Stimulated activated CD4-positive, alpha-beta T cell treated with anti-CD3 and anti-CD28 coated beads, Interleukin-1b, Interleukin-23, amount 100 ng/mL, for 48 hours (primary cell): Measurements from ENCODE around the gene HERC2.
"Not testable (repeated sequence)": the region's sequence is repeated elsewhere in the genome, so short reads cannot be mapped to it uniquely, and the experiment has no call there.

Experiments
- DNase-seq: peaks from one replicate; pipeline ENCODE4 v3.0.0-alpha.2; 2020

Gene HERC2

DNA sequence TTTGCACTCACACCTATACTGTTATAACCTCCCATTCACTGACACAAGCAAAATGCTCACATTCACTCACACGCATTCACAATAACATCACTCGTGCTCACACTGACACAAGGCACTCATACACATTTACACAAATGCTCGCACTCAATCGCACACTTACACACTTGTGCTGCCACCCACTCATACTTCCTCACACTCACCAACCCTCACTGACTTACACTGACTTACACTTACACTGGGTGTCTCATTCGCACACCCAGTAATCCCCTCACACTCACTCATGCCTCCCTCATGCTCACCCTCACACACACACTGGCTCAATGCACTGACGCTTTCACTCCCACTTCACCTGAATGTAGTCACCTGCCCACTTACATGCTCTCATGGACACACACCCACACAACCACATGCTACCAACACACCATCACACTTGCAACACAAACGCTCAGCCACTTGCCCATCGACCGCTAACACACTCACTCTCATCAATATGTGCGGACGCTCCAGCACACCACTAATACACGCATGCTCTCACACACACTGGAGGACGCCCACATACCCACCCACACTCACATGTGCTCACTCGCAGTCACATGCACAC lies 104.9 kb downstream of the HERC2 start:
- not testable (repeated sequence) for DNase-seq

- not testable (repeated sequence) for DNase-seq
These were observed 106.5 kb downstream of the HERC2 start for GRCh38 chr15:28215521-28215920.

DNA sequence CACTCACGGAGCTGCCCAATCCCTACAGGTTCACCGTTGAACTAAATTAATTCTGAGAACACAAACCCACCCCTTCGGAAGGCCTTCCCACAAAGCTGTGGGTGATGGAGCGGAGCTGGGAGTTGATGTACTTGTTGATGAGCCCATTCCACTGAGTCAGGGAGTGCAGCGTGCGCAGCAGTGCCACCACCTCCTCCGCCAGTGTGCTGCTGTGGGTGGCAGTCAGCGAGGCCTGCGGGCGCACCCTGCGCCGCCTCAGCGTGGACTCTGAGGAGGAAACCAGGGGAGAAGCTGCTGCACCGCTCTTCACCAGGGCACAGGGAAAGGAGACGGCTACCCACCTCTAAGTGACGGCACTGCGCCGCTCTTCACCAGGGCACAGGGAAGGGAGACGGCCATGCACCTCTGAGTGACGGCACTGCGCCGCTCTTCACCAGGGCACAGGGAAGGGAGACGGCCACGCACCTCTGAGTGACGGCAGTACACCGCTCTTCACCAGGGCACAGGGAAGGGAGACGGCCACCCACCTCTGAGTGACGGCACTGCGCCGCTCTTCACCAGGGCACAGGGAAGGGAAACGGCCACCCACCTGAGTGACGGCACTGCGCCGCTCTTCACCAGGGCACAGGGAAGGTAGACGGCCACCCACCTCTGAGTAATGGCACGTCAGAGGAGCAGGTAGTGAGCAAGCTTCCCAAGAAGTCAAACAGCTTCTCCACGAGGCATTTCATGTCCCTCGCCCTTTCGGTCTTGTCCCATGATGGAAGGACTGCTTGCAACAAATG lies 107.8 kb downstream of the HERC2 start:
- DNase-seq = not testable (repeated sequence)

DNA sequence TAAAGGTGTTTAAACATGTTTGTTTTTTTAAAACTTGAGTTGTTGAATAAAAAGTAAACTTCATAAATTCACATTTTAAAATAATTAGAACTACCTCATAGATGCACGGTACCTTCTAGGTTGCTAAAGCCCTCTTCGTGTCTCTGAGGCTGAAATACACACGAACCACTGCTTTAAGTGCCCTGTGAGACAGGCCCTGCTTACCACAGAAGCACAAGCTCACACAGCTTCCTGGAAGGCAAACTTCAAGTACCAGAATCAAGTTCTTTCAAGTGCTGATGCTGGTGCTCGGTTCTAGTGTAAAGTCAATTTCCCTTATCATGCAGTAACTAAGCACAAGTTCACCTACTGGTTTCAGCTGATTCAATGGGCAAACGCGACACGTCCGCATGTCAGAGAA lies 108.6 kb downstream of the HERC2 start:
- not testable (repeated sequence) for DNase-seq

DNA sequence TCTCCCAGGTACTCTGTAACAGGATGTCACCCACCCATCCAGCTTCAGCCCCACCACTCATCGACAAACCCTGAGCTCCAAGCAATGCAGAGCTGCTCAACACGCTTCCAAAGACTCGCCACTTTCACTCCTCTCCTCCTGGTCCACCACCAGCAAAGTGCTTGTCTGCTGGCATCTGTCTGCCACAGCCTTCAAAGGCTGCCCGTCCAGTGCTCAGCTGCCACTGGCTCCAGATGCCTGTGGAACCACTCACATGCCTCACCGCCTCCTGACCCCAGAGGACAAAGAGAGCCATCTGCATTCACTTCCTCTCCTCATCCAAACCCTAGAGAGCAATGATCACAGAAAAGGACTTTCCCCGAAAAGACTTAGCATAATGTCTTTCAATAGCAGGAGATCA lies 113.4 kb downstream of the HERC2 start:
- DNase-seq = no peak

DNA sequence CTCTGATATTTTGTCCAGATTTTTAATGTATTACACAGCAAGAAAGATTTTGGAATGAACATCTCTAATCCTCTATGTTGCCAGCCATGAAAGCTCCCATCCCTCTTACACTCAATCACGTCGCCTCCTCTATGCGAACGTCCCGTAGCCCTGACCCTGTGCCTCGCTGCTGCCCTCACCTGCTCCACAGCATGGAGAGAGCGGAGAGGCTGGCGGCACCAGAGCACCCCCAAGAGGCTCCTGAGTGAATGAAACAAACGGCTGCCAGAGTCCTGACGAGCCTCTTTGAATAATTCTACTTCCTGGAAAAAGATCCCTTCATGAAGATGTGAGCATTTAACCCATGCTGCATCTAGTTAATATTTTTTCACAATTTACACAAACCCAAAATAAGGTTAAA lies 116.3 kb downstream of the HERC2 start:
- not testable (repeated sequence) for DNase-seq

DNA sequence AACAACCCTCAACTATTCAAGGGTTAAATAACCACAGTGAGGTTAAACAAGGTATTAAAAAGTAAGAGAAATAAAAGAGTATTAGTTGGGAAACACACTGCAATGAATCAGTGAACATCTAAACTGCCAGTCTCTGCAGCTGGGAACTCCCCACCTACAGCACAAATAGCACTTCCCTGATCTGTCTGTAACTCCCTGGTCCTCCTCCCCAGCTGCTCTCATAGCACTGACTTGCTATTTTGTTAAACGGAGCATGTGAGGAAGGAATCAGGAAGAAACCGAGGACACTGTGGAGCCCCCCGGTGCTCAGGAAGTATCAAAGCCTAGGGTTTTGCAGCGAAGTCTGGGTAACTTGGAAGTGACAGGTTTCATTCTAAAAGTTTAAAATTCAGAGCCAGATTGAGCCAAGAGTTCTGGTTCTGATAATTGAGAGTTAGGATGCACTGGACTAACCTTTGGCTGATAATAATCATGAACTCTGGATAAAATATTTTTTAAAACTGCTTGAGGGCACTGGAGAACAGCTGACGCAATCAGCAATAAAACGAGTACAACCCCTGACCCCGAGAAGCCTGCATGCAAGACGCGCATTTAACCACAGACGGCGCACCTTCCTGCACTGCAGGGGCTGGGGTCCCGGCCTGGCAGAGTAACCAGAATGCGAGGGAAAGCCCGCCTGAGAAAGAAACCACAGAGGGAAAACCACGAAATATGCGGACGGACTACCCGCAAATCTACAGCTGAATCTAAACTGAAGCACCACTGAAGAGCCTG lies 118.7 kb downstream of the HERC2 start:
- DNase-seq = not testable (repeated sequence)

DNA sequence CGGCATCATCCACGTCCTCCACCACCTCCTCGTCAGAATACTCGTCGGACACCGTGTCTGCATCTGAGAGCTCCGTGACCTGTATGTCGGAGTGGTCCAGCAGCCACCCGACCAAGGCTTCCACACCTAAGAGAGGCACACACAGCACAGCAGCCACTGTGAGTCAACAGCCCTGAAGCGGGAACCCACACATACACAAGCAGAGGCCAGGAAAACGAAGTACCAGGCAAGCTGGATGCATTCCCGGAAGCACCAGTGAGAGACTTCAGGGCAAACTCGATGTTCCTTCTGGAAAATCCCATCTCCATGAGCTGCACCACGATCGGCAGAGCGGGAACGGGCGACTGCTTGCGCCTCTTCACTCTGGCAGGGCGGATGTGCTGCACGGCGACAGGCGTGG lies 119.9 kb downstream of the HERC2 start:
- DNase-seq = not testable (repeated sequence)

GRCh38 chr15:28198215-28198614 lies 123.8 kb downstream of the HERC2 start:
- not testable (repeated sequence) for DNase-seq

DNA sequence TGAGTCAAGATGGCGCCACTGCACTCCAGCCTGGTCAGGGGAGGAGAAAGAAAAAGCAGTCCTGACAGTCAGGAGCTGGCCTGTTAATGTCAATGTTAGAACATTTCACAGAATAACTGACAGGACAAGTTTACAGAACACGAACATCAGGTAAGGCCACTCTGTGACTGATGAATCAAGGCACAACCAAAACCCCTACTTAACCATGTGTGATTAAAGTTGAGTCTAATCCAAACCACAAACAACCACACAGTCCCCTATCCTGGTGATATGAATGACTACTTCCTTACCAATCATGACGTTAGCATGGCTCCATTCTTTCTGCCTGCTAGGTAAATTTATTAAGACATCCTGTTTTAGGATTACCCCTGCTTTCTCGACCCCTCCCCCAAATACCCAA lies 124.3 kb downstream of the HERC2 start:
- DNase-seq = not testable (repeated sequence)

DNA sequence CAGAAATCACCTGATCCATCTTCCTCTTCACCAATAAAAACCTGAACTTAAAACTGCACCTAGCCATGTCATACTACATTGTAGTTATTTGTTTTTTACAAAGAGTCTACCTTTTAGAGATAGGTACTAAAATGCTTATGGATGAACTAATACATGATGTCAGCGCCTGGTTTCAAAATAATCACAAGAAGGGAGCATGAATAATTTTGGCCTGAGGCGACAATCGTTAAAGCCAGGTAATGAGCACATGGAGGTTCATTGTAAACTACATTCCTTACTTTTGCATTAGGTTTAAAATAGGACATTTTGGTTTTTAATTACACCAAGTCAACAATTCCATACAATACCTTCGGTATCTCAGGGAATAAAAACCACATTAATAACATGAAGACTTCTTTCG lies 125.4 kb downstream of the HERC2 start:
- DNase-seq = not testable (repeated sequence)

DNA sequence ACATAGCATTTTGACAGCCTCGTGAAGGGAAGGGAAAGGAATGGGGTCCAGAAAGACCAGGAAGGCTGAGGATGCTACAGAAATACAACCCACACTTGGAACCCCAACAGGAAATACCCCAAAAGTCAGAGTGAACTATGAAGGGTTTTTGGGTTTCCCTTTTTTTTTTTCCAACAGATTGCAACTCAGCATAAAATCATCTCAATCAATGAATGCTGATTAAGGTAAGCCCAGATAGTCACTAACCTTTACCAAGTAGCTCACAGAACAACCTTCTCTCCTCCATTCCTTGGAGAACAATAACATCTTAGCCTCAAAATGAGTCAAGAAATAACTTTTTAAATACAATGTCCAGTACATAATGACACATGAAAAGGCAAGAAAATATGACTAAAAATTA lies 129.2 kb downstream of the HERC2 start:
- no peak for DNase-seq

GRCh38 chr15:28191832-28192231 lies 130.1 kb downstream of the HERC2 start:
- DNase-seq = no peak

DNA sequence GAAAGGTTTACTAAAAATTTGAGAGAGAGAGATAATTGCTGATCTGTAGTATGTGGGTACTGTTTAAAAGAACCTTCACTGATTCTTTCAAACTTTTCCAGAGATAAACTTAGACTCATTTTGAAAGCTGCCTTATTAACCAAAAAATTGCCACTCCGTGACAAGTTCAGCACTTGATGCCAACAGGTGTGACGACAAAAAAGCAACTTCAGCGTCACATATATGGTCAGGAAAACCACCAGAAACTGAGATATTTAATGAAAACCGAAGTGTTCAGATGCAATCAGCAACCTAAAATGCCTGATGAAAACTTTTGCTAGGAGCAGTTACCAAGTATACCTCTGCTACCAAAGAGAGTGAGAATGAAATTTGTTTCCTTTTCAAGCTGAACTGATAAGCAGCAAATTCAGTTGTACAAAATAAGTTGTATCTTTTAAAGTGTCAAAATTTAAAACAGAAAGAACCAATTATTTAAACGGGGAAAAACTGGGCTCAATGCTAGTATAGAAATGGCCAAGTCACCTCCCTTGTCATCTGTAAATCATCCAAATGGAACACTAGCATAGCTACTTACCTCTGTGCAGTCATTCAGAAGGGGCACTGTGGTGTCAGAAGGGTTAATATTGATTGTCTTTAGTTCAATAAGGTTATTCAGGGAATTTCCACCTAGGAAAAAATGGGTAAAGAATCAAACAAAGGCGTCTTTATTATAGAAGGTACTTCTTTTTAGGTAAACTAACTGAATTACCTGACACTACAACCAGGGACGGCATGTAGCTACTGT lies 131.4 kb downstream of the HERC2 start:
- DNase-seq = no peak

GRCh38 chr15:28185148-28185895 lies 136.7 kb downstream of the HERC2 start:
- no peak for DNase-seq

GRCh38 chr15:28184166-28184565 lies 137.8 kb downstream of the HERC2 start:
- no peak for DNase-seq

DNA sequence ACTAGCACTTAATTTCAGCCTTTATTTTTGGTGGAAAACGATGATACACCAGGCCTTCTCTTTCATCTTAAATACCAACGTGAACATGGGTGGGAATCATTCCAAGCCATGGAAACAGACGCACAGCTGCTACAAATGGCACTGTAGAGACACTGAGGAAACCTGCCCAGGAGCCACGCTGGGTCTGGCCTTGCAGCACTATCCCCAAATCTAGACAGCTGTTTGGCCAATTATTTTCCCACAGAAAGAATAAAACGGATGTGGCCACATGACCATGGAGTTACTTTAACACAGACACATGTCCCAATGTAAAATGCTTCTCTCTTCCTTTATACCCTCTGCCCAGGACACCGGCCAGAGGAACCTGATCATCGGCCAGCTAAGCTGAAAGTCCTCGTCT lies 139.2 kb downstream of the HERC2 start:
- DNase-seq = no peak

DNA sequence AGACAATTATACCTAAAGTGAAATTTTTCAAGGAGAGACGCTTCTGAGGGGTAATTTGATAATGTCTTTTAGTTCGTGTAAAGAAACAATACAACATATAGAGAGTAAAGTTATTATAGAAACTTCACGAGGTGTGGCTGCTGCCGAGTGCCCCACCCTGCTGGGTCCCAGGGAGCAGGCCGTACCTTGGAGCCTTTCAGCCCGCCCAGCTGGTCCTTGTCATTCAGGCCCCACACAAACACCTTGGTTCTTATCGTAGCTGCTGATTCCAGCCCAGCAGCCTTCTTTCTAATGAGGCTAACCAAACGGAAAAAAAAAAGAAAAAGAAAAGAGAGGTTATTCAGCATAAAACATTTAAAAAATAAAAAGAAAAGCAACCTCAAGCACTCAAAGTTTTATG lies 139.8 kb downstream of the HERC2 start:
- DNase-seq = no peak

- DNase-seq = no peak
These were observed 140.6 kb downstream of the HERC2 start for GRCh38 chr15:28181366-28181765.

DNA sequence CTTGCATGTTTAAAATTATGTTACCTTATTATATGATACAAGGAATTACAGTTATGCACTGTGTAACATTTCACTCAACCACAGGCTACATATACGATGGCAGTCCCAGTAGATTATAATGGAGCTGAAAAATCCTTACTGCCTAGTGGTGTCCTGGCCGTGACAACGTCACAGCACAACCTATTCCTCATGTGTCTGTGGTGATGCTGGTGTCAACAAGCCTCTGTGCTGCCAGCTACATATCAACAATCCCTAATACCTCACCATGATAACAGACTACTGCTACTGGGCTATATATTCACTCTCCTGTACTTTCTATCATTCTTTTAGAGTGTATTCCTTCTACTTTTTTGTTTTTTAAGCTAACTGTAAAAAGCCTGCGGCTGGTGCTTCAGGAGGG lies 142.7 kb downstream of the HERC2 start:
- no peak for DNase-seq

GRCh38 chr15:28178727-28179126 lies 143.3 kb downstream of the HERC2 start:
- DNase-seq = no peak

DNA sequence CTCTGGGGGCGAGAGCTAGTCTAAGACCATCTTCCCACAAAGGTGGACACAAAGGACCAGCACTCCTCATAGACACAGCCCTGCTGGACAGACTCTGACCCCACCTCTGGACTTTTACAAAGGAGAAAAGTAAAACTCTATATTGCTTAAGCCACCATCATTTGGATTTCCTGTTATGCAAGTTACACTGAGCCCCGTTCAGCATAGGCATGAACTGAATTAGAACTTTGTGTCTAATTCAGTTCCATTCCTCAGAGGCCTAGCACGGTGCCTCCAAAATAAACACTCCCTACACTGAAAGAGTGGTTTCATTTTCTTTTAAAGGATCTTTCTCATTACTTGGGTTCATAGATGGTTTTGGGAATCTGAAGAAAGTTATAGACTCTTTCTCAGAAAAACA lies 143.7 kb downstream of the HERC2 start:
- DNase-seq = no peak
